Psoas muscle (tissue), 8 donors: Measurements from ENCODE around the gene RAB33B. TPM values are rescaled to one million over a fixed set of nuclear protein-coding genes. Genes with fewer than 3 reads are reported as not detected.

Source experiments
- ATAC-seq, 4 donors: fragments of 200-7000 bp; cut with Tn5 transposase; one replicate each; pipeline ENCODE4 v1.9.1; 2020; ENCODE audit warnings: moderate library complexity in 3 of 4, mild to moderate bottlenecking in 2 of 4
- DNase-seq, 2 donors: peaks; one replicate each; pipeline ENCODE4 v3.0.0-alpha.2; 2020
- H3K27ac ChIP-seq: fragments of 200-600 bp; one replicate; pipeline ENCODE4 v1.8.0; 2022
- H3K27me3 ChIP-seq, 3 donors: fragments of 200-600 bp in 1 of 3; one replicate each; pipeline versions ENCODE4 v1.6.1 to v1.8.0; 2013 to 2022; ENCODE audit warnings: low read length in 2 of 3, mild to moderate bottlenecking in 2 of 3, moderate library complexity in 1 of 3; ENCODE audit not compliant: insufficient read depth in 3 of 3
- H3K36me3 ChIP-seq, 2 donors: fragments of 200-600 bp in 1 of 2; one replicate each; pipeline versions ENCODE4 v1.6.1 to v1.8.0; 2013 to 2022; ENCODE audit warnings: low read depth in 1 of 2, mild to moderate bottlenecking in 1 of 2, moderate library complexity in 1 of 2; ENCODE audit not compliant: insufficient read depth in 1 of 2
- H3K4me1 ChIP-seq: fragments of 200-600 bp; one replicate; pipeline ENCODE4 v1.8.0; 2022
- H3K4me3 ChIP-seq: fragments of 200-600 bp; one replicate; pipeline ENCODE4 v1.8.0; 2022; ENCODE audit warnings: mild to moderate bottlenecking
- H3K9me3 ChIP-seq: fragments of 200-600 bp; one replicate; pipeline ENCODE4 v1.8.0; 2022
- CTCF ChIP-seq: fragments of 200-600 bp; IDR thresholded peaks from one replicate; pipeline ENCODE4 v1.8.0; 2022; ENCODE audit warnings: antibody characterized with exemption
- WGBS, 3 donors: extraction: QIAGEN DNeasy Blood & Tissue Kit; methylation state at CpG; one replicate each; pipeline versions ENCODE4 v1.1.6 to v1.1.7; 2013; 5-methylcytosine and 5-hydroxymethylcytosine counted together
- intact Hi-C, 2 donors: fragments of 100-400 bp; cut with DNase I; formaldehyde crosslinking; loops; one replicate each; pipeline versions ENCODE4 v1.11.0 to v1.14.2; 2022
- polyA plus RNA-seq, 3 donors: library from polyadenylated mRNA; stranded (reverse); fragments of 200-250 nt; gene quantifications; one replicate each; pipeline ENCODE4 v1.2.3, GENCODE V29; 2013
- total RNA-seq, 4 donors: library from RNA; stranded (reverse); fragmentation: NEBNext Ultra II Directional in 2 of 4; extraction: Animal tissue kit (Norgen Biotek cat#: 25700) in 2 of 4; gene quantifications; one replicate each; pipeline versions ENCODE4 v1.2.1 to v1.2.4, GENCODE V29; 2021 to 2023
- donor health status: healthy with polysubstance abuse.
- donor health status: DM: no; HTN: no; CAD: no; lungs with moderate emphysema.
- donor health status: Bipolar disorder and iron deficiency.
- donor health status: healthy.
- donor health status: DM: yes; HTN: yes; CAD: no.
- donor health status: DM: no; HTN: no; CAD: no.
- donor health status: DM: no; HTN: no; CAD: no.
- donor health status: DM: yes; HTN: yes; CAD: no.

RAB33B gene
- total and polyA plus RNA-seq, 7 donors: 1.3 to 4.0 (median 3.4) TPM

- intact Hi-C loops: no loop called here
- 97 to 100% (median 98%) methylated on average over 2 of the region's 2 CpGs for WGBS, 3 donors
Measured at GRCh38 chr4:139492429-139492828, 38.5 kb downstream of the RAB33B start.

GRCh38 chr4:139493176-139493575, 39.3 kb downstream of the RAB33B start:
- TF ChIP-seq CTCF: no peak
- intact Hi-C loops: no loop called here
- no peaks in the 10 kb centered on the region for H3K9me3 ChIP-seq
- 55 to 57% (median 55%) methylated on average over 4 of the region's 4 CpGs for WGBS, 3 donors
- no peaks in the 10 kb centered on the region for H3K27me3 ChIP-seq
- ATAC-seq (no peak), DNase-seq (no peak)
- H3K4me1 ChIP-seq: peaks cover 9% of the 10 kb centered on the region
- H3K36me3 ChIP-seq: no peaks in the 10 kb centered on the region
- H3K4me3 ChIP-seq: no peak overlapping the region
- H3K27ac ChIP-seq: no peak overlapping the region

More at GRCh38 chr4:139492429-139492828, 38.5 kb downstream of the RAB33B start:
- no peaks in the 10 kb centered on the region for H3K9me3 ChIP-seq
- H3K27ac ChIP-seq: no peak overlapping the region
- no peaks in the 10 kb centered on the region for H3K27me3 ChIP-seq
- ATAC-seq (no peak), DNase-seq (no peak)
- peaks cover 9% of the 10 kb centered on the region for H3K4me1 ChIP-seq
- no peaks in the 10 kb centered on the region for H3K36me3 ChIP-seq
- no peak for TF ChIP-seq CTCF
- no peak overlapping the region for H3K4me3 ChIP-seq

- 87 to 91% (median 89%) methylated on average over 4 of the region's 4 CpGs for WGBS, 3 donors
- peaks cover 9% of the 10 kb centered on the region for H3K4me1 ChIP-seq
- intact Hi-C loops: loop anchor here (5.0 kb wide), 3 partner anchors 33 to 153 kb away; no protein-coding TSS in a partner anchor
Measured at GRCh38 chr4:139499186-139499585, 45.3 kb downstream of the RAB33B start.

GRCh38 chr4:139501117-139501516, 47.2 kb downstream of the RAB33B start:
- Histone ChIP-seq H3K36me3 (peaks cover 0 to 11% of the 10 kb centered on the region in 2 donors), H3K9me3 (no peaks in the 10 kb centered on the region), H3K27ac (no peak overlapping the region), H3K4me1 (peaks cover 4% of the 10 kb centered on the region), H3K27me3 (no peaks in the 10 kb centered on the region), H3K4me3 (no peak overlapping the region)
- no peak for TF ChIP-seq CTCF
- no peak for DNase-seq
- WGBS, 3 donors: 64 to 75% (median 74%) methylated on average over 3 of the region's 3 CpGs
- intact Hi-C loops: no loop called here
- no peak for ATAC-seq

More at GRCh38 chr4:139499186-139499585, 45.3 kb downstream of the RAB33B start:
- Histone ChIP-seq H3K36me3 (no peaks in the 10 kb centered on the region), H3K27me3 (no peaks in the 10 kb centered on the region), H3K27ac (no peak overlapping the region), H3K9me3 (no peaks in the 10 kb centered on the region), H3K4me3 (no peak overlapping the region)
- no peak for TF ChIP-seq CTCF
- ATAC-seq (no peak), DNase-seq (no peak)

- Histone ChIP-seq H3K27ac (no peak overlapping the region), H3K36me3 (peaks cover 0 to 14% of the 10 kb centered on the region in 2 donors), H3K9me3 (no peaks in the 10 kb centered on the region), H3K4me3 (no peak overlapping the region), H3K4me1 (no peaks in the 10 kb centered on the region), H3K27me3 (no peaks in the 10 kb centered on the region)
- intact Hi-C loops: no loop called here
- DNase-seq (no peak), ATAC-seq (no peak)
- 76 to 92% (median 85%) methylated on average over 6 of the region's 6 CpGs for WGBS, 3 donors
- TF ChIP-seq CTCF: no peak
Measured at GRCh38 chr4:139501527-139501926, 47.6 kb downstream of the RAB33B start.
